Activated effector memory CD4-positive, alpha-beta T cell treated with Interleukin-2 at 50 U/mL for 16 hours (primary cell): ENCODE measurements around the gene RUBCN.
"Not testable (repeated sequence)": the region's sequence is repeated elsewhere in the genome, so short reads cannot be mapped to it uniquely, and the experiment has no call there.

Experiments
- DNase-seq: peaks from one replicate; pipeline ENCODE4 v3.0.0-alpha.2; 2020

The RUBCN gene

DNA sequence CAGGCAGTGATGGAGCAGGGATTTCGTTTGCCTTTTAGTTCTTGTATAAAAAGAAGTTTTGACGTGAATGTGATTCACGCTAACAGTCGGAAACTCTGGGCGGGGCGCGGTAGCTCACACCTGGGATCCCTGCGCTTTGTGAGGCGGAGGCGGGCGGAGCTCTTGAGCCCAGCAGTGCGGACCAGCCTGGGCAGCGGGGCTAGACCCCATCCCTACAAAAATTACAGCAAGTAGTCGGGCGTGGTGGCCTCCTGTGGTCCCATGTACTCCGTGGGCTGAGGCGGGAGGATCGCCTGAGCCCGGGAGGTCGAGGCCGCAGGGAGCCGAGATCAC, 81.7 kb downstream of the RUBCN start:
- DNase-seq, result not testable (repeated sequence)

DNA sequence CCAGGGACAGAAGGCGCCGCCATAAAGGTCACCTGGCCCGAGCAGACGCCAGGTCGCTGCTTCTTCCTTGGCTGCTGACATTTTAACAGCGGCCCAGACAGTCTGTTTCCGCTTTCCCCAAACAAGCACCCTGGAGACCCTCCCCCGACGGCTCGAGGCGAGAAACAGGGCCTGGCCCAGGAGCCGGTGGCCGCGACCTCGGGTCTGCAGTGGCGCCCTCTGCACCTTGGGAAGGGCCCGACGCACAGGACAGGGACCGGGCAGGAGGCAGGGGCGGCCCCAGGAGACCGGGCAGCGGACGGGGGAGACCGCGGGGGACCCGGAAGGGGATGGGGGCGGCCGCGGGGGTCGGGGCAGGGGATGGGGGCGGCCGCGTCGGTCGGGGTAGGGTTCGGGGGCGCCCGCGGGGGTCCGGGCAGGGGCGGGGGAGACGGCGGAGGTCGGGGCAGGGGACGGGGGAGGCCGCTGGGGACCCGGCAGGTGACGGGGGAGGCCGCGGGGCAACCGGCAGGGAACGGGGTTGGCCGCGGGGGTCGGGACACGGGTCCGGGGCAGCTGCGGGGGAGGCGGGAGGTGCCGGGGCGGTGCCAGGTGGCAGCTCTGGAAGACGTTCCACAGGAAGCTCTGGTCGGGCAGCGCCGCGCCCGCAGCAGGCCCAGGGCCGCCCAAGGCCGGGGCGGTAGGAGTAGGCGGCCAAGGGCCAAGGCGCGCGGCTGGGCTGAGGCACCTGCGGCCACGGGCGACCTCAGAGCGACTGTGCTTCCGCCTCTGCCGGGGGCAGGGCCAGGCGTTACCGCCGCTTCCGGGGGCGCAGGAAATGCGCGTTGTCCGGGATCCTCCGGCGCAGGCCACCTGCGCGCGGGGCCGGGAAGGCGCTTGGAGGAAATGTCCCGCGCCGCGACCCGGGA, 82.4 kb downstream of the RUBCN start:
- peak; percentile 34 for DNase-seq

DNA sequence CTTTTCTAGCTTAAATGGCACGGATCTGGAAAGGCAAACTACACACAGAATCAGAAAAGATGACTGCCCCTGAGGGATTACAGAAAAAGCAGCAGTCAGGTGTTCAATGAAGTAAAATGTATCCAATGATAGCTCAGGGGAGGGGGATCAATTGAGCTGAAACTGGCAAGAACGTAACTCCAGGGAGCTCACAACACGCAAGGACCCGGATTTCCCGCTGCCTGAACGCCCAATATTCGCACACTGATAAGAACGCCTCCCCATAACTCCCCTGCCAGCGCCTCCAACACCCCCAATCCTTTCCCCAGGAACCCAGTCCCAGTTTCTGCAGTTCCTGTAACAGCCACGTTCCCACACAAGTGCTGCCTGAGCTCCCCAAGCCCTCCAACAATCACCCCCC, 83.8 kb downstream of the RUBCN start:
- not testable (repeated sequence) for DNase-seq

DNA sequence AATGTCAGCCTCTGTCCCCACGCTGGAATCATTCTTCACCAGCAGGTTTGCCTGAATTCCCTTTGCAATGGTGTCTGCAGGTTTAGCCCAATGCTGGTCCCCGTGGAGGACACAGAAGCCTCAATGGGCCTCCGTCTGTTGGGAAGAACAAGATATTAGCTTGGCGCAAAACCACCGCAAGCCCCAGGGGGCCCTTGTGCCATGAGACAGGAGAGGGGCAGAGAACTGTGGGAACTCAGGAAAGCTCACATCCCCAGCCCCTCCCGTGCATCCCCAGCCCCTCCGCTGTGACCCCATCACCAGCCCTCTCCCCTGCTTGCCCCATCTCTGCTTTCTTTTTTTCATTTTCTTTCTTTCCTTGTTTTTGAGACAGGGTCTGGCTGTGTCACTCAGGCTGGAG, 89.1 kb downstream of the RUBCN start:
- not testable (repeated sequence) for DNase-seq

DNA sequence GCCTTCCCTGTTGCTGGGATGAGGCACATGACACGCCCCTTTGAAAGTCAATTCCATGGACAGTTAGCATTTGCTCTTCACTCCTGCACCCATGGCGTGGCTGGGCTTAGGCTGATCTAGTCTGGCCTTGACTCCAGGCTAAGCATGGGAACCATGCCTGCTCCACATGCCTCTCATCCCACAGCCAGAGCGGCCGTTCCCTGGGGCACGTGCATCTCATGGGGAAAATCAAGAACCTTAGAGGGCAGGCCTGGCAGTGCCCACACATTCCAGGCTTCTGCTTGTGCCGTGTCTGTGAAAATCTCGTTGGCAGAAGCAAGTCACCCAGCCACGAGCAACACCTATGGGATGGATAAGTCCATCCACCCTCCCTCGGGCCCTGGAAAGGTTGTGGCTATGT, 89.5 kb downstream of the RUBCN start:
- DNase-seq, result not testable (repeated sequence)

DNA sequence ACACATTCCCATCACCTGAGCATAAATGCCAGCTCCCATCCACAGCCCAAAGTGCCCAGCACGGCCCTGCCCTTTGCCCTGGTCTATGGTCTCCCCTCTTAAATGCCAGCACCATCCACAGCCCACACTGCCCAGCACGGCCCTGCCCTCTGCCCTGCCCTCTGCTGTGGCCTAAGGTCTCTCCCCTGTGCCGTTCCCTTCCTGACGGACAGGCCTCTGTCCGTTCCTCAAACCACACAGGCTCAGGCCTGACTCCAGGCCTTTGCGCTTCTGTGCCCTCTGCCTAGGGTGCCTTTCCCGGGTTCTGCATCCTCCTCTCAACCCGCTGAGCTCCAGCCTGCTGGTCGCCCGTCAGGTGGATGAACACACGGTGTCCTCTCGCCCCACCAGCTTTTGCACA, 90.4 kb downstream of the RUBCN start:
- DNase-seq, result not testable (repeated sequence)

DNA sequence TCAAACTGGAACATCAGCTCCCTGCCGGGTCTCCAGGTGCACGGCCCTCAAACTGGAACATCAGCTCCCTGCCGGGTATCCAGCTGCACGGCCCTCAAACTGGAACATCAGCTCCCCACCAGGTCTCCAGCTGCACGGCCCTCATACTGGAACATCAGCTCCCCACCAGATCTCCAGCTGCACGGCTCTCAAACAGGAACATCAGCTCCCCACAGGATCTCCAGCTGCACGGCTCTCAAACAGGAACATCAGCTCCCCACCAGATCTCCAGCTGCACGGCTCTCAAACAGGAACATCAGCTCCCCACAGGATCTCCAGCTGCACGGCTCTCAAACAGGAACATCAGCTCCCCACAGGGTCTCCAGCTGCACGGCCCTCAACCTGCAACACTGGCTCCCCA, 99.1 kb downstream of the RUBCN start:
- DNase-seq, result not testable (repeated sequence)

DNA sequence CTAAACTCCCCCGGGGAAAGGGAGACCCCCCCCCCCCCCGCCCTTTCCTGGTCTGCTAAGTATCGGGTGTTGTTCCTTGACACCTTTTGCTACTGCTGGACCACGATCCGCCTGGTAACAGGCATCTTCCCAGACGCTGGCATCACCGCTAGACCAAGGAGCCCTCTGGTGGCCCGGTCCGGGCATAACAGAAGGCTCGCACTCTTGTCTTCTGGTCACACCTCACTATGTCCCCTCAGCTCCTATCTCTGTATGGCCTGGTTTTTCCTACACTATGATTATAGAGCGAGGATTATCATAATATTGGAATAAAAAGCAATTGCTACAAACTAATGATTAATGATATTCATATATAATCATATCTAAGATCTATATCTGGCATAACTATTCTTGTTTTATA, 104.7 kb downstream of the RUBCN start:
- not testable (repeated sequence) for DNase-seq

DNA sequence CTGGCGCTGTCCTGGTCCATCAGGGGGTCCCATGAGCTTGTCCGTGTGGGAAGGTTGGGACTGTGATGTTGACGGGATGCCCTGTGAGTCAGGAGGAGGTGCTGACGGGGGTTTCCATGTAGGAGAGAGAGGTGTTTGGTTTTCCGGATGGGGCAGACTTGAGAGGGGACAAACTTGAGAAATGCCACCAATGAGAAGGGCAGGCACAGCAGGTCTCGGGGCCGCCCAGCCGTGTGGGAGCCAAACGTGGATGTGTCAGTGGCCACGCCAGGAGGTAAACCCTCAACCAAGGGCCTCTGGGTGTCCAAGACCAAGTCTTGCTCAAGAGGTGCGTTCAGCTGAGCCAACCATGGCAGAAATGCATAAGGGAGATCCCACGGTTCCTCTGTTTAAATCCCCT, 105.9 kb downstream of the RUBCN start:
- DNase-seq, result not testable (repeated sequence)

DNA sequence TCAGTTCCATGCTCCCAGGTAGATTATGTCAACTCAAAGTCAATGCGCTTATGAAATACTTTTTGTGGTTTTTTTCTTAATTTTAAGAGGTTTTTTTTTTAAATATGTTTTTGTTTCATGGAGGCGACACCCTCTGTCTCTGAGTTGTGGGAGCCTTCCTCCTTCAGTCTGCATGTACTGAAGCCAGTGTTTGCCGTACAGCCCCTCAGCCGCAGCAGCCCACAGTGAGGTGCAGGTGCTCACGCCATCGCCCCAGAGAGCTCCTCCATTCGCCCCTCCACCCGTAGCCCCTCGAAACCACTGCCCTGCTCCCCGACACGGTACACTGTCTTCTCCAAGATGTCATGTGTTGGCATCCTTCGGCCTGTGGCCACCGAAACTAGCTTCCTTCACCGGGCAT, 107.4 kb downstream of the RUBCN start:
- not testable (repeated sequence) for DNase-seq

DNA sequence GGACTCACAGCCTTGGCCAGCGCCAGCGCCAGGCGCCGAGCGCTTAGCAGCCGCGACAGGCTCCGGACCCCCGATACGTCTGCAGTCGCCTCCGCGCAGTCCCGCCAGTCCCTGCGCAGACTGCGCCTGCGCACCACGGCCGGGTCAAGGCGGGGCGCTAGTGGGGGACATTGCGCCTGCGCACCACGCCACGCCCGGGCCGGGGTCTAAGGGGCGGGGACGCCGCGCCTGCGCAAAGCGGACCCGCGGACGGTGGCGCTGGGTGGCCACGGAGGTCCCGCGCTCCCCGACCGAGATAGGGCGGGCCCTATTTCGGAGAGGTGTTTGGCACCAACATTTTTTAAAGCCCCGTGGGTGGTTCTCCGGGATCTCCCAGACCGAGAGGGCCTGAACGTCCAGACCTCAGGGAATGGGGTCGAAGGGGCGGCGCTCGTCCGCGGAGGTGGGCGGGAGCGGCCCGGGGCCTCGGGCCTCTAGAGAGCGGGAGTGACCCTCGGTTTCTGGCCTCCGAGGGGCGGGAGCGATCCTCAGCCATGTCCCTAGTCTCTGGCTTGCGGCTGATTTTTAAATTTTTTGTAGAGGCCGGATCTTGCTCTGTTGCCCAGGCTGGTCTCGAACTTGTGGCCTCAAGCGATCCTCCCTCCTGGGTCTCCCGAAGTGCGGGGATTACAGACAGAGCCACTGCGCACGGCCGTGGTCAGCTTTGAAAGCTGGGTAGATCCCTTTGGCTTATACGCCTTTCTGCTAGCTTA, 108.8 kb downstream of the RUBCN start:
- DNase-seq, result peak; percentile 81

DNA sequence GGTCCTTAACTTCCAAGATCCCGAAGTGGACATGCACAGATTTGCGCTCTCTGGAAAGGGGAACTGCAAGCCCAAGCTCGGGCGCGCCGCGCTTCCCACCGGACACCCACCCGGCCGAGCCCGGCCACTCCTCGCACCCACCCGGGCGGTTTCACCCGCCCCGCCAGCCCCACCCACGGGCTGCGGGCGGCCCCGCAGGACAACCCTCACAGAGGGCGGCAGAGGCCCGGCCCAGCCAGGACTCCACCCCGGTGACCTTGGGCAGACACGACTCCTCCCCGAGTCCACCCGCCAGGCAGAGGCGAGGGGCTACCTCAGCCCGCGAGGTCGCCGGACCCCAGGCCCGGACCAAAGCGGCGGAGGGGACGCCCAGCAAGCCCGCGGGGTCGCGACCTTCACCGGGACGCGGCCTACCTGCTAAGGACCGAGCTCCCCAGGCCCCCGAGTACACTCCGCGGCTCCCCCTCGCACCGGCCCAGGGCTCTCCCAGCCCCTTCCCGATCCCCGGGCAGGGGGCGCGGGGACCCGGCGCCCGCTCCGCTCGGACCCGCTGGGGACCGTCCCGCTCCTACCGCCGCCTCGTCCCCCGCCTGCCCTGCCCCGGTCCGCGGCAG, 109.4 kb downstream of the RUBCN start:
- not testable (repeated sequence) for DNase-seq

DNA sequence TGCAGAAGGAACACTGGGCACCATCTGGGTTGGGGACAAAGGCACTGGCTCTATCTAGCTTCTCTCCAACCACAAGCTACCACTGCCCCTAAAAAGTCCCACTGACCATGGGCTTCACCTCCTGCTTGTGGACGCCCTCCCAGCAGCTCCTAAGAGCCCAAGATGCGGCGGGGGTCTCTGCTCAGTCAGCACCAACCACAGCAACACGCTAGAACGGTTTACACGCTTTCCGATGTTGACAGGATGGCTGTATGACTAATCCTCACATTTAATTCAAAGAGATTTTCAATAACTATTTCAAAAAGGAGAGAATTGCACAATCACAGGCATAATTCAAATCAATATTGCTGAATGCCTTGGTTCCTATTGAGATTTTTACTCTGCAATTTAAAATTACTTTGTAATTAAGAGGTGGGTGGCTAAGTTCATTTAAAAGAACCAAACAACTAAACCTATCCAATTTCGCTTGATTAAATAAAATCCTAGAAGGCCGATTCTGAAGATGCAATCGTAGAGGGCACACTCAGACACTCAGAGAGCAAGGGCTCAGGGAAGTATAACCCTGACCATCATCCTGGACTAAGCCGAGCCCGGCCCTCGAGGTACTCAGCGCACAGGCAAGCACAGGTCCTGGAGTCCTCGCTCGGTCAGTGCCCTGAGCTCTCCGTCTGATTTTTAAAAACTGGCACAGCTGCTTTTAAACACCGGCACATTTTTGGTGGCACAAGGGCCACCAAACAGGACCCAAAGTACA, 110.1 kb downstream of the RUBCN start:
- DNase-seq, result not testable (repeated sequence)

DNA sequence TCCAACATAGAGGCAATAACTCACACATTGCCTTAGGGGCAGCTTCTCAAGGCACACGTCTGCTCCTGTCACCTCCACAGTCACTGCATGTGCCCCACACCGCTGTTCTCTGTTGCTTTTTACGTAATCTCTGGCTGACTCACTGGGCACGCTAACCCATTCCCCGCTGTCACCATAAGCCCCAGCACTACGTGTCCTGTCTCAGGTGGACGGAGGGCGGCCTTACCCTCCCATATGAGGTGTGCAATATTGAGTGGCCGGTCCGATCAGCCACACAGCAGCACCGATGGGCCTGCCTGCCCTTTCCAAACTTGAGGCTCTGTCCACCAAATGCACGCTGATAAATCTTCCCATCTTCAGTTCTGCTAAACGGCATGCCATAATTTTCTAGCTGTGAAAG, 115.2 kb downstream of the RUBCN start:
- not testable (repeated sequence) for DNase-seq
